ENCODE measurements around the gene PRDM10. TPM values are rescaled to one million over a fixed set of nuclear protein-coding genes. Genes with fewer than 3 reads are reported as not detected.

The PRDM10 gene
- total RNA-seq, 1 experiment from 2014 or later, result 7.7 TPM

GRCh38 chr11:129999407-129999806, 3.2 kb downstream of the PRDM10 start:
- no peak overlapping the region for H3K18ac ChIP-seq (ENCODE audit: insufficient read length, low read depth, low read length)
- Mint-ChIP-seq H3K9me3 (peaks cover 2 to 8% of the 10 kb centered on the region in 2 experiments; a peak in 3 of 5 replicates), H3K27me3 (ENCODE audit: low read depth) (no peaks in the 10 kb centered on the region), H3K4me1 (peaks cover 26 to 32% of the 10 kb centered on the region in 2 experiments), H3K27ac (no peak overlapping the region), H3K4me3 (no peak overlapping the region), H3K36me3 (ENCODE audit: insufficient read depth in 1 of 3, low read depth in 3 of 3) (peaks cover 10 to 21% (median 16%) of the 10 kb centered on the region in 3 experiments; a peak in 6 of 7 replicates)
- no peaks in the 10 kb centered on the region for H3K27me3 ChIP-seq (ENCODE audit: insufficient read depth, low read length)
- no peak overlapping the region for H3K4me2 ChIP-seq (ENCODE audit: insufficient read depth, insufficient read length, low read length)
- no peak overlapping the region for H2BK5ac ChIP-seq (ENCODE audit: insufficient read length, low read length)
- H2BK12ac ChIP-seq (ENCODE audit: insufficient read length, low read depth, low read length), result no peak overlapping the region
- no peak overlapping the region for H4K91ac ChIP-seq (ENCODE audit: insufficient read length, low read depth, low read length)
- no peaks in the 10 kb centered on the region; the same call in 1 of the 2 replicates for H3K4me1 ChIP-seq (ENCODE audit: insufficient read depth, low read length)
- DNase-seq, result no peak
- H4K8ac ChIP-seq (replicated peaks; ENCODE audit: insufficient read length, low read depth, low read length), result no peak overlapping the region
- H3K79me2 ChIP-seq (ENCODE audit: insufficient read depth, low read length), result peaks cover 16% of the 10 kb centered on the region; the same call in 1 of the 2 replicates
- no peak overlapping the region for H3K27ac ChIP-seq (ENCODE audit: insufficient read length, low read depth, low read length)
- H3K14ac ChIP-seq (ENCODE audit: insufficient read depth, low read length), result no peak overlapping the region
- no peak overlapping the region for H2BK120ac ChIP-seq (ENCODE audit: low read depth, low read length, poor library complexity, severe bottlenecking)
- no peak overlapping the region for H2AFZ ChIP-seq (ENCODE audit: low read length)
- no peaks in the 10 kb centered on the region for H3K9me3 ChIP-seq (ENCODE audit: control insufficient read depth, low read depth, low read length)
- H3K23me2 ChIP-seq (ENCODE audit: insufficient read length, low read depth, low read length, poor library complexity, severe bottlenecking), result peaks cover 10% of the 10 kb centered on the region
- H2BK15ac ChIP-seq (ENCODE audit: low read depth, low read length), result no peak overlapping the region
- no peaks in the 10 kb centered on the region for H4K20me1 ChIP-seq (ENCODE audit: control insufficient read depth, insufficient read depth, insufficient read length)
- no peak overlapping the region for H3T11ph ChIP-seq (ENCODE audit: low read length)
- no peak overlapping the region for H2BK20ac ChIP-seq (ENCODE audit: low read depth, low read length, poor library complexity, severe bottlenecking)
- no peak for TF ChIP-seq CTCF (conservative IDR thresholded peaks at IDR 0.05)
- no peak overlapping the region for H3K9ac ChIP-seq (ENCODE audit: extremely low read depth, insufficient read length, low read length)
- H3K23ac ChIP-seq (ENCODE audit: insufficient read length, low read depth, low read length), result no peak overlapping the region
- no peak overlapping the region for H3K4ac ChIP-seq (ENCODE audit: low read depth, low read length)
- H4K5ac ChIP-seq (ENCODE audit: insufficient read length, low read depth, low read length), result no peak overlapping the region
- H3K79me1 ChIP-seq (ENCODE audit: insufficient read depth, low read depth, low read length, poor library complexity, severe bottlenecking), result peaks cover 3% of the 10 kb centered on the region
- no peak overlapping the region for H3K56ac ChIP-seq (ENCODE audit: insufficient read length, low read depth, low read length)
- WGBS (ENCODE audit: extremely low coverage, insufficient read length, low lambda C conversion rate), result no CpG with 5 or more reads among the region's 4 CpGs
- H2AK5ac ChIP-seq (ENCODE audit: insufficient read length, low read length), result no peak overlapping the region

Measured in H9 (cell line).